GM12891 (cell line): Measurements from ENCODE around the gene METTL15.

Experiments
- POLR2A ChIP-seq: IDR thresholded peaks from 2 replicates; pipeline ENCODE4 v1.6.1; 2011; ENCODE audit warnings: low read depth, low read length, control low read depth
- POLR2AphosphoS5 ChIP-seq: IDR thresholded peaks from 2 replicates; pipeline ENCODE4 v1.6.1; 2011; ENCODE audit warnings: low read depth, low read length, control low read depth
- SPI1 ChIP-seq: IDR thresholded peaks from 2 replicates; pipeline ENCODE4 v1.6.1; 2011; ENCODE audit warnings: low read depth, low read length, control low read depth
- TAF1 ChIP-seq: IDR thresholded peaks from 2 replicates; pipeline ENCODE4 v1.6.1; 2011; ENCODE audit warnings: low read depth, low read length, control low read depth

- TF ChIP-seq POLR2A (no peak), POLR2AphosphoS5 (no peak), TAF1 (no peak), SPI1 (no peak)
Observed at GRCh38 chr11:28195449-28195848, 87.3 kb downstream of the METTL15 start.
